ENCODE measurements around the gene AK8.
"Not testable (repeated sequence)": the region's sequence is repeated elsewhere in the genome, so short reads cannot be mapped to it uniquely, and the experiment has no call there.

AK8 gene

GRCh38 chr9:132742821-132743311 is 135.2 kb downstream of the AK8 start:
- DNase-seq (ENCODE audit: low read depth in 2 of 2) = no peak

GRCh38 chr9:132740526-132741309 is 137.4 kb downstream of the AK8 start:
- DNase-seq (ENCODE audit: low read depth in 2 of 2) = no peak

- no peak for DNase-seq (ENCODE audit: low read depth in 2 of 2)
These were observed 138.3 kb downstream of the AK8 start for GRCh38 chr9:132739710-132740310.

- DNase-seq (ENCODE audit: low read depth in 2 of 2) = no peak
These were observed 144.7 kb downstream of the AK8 start for GRCh38 chr9:132733260-132733815.

GRCh38 chr9:132732326-132733259 is 145.5 kb downstream of the AK8 start:
- no peak for DNase-seq (ENCODE audit: low read depth in 2 of 2)

GRCh38 chr9:132731230-132731629 is 146.9 kb downstream of the AK8 start:
- no peak for DNase-seq (ENCODE audit: low read depth in 2 of 2)

GRCh38 chr9:132730054-132731033 is 147.7 kb downstream of the AK8 start:
- no peak for DNase-seq (ENCODE audit: low read depth in 2 of 2)

- no peak for DNase-seq (ENCODE audit: low read depth in 2 of 2)
These were observed 148.7 kb downstream of the AK8 start for GRCh38 chr9:132729235-132729890.

GRCh38 chr9:132728497-132728896 is 149.6 kb downstream of the AK8 start:
- no peak for DNase-seq (ENCODE audit: low read depth in 2 of 2)

- no peak for DNase-seq (ENCODE audit: low read depth in 2 of 2)
These were observed 150.0 kb downstream of the AK8 start for GRCh38 chr9:132728071-132728470.

- no peak for DNase-seq (ENCODE audit: low read depth in 2 of 2)
These were observed 151.4 kb downstream of the AK8 start for GRCh38 chr9:132726576-132727130.

- no peak for DNase-seq (ENCODE audit: low read depth in 2 of 2)
These were observed 152.8 kb downstream of the AK8 start for GRCh38 chr9:132725306-132725705.

- no peak for DNase-seq (ENCODE audit: low read depth in 2 of 2)
These were observed 154.3 kb downstream of the AK8 start for GRCh38 chr9:132723809-132724208.

GRCh38 chr9:132722564-132723065 is 155.5 kb downstream of the AK8 start:
- no peak for DNase-seq (ENCODE audit: low read depth in 2 of 2)

- no peak for DNase-seq (ENCODE audit: low read depth in 2 of 2)
These were observed 156.4 kb downstream of the AK8 start for GRCh38 chr9:132721661-132722060.

- not testable (repeated sequence) for DNase-seq (ENCODE audit: low read depth in 2 of 2)
These were observed 159.6 kb downstream of the AK8 start for GRCh38 chr9:132718381-132718928.

- no peak for DNase-seq (ENCODE audit: low read depth in 2 of 2)
These were observed 160.6 kb downstream of the AK8 start for GRCh38 chr9:132717326-132717945.

GRCh38 chr9:132716007-132716406 is 162.1 kb downstream of the AK8 start:
- no peak for DNase-seq (ENCODE audit: low read depth in 2 of 2)

- DNase-seq (ENCODE audit: low read depth in 2 of 2) = no peak
These were observed 165.3 kb downstream of the AK8 start for GRCh38 chr9:132712753-132713152.

Measured in stimulated activated CD4-positive, alpha-beta T cell treated with anti-CD3 and anti-CD28 coated beads, Interleukin-1b, Interleukin-23, amount 100 ng/mL, for 4 hours (primary cell).